K562 (cell line): ENCODE measurements around the gene VWDE.

Experiments used
- U2AF2 ChIP-seq: fragments of 200-400 bp; formaldehyde crosslinking; optimal IDR thresholded peaks from 2 replicates; pipeline ENCODE3; 2017; ENCODE audit warnings: low read depth, mild to moderate bottlenecking, low read length
- TF ChIP-seq, protein P1 (sequence below): fragments of 200-400 bp; formaldehyde crosslinking; IDR thresholded peaks from 2 replicates; pipeline ENCODE4 v1.6.1; 2017; ENCODE audit warnings: mild to moderate bottlenecking, low read depth, low read length, moderate library complexity
- TF ChIP-seq, protein P2 (sequence below), 3 experiments: IDR thresholded peaks in 2 of 3; conservative IDR thresholded peaks in 1 of 3; 2 replicates each; pipeline ENCODE4 v1.5.1; 2011 to 2012; ENCODE audit warnings: low read length in 3 of 3, mild to moderate bottlenecking in 3 of 3, control low read depth in 2 of 3, improper control_type of control experiment in 1 of 3, inconsistent platforms in 1 of 3, low read depth in 1 of 3, mixed read lengths in 1 of 3, moderate library complexity in 1 of 3; ENCODE audit not compliant: insufficient read depth in 2 of 3

DNA sequence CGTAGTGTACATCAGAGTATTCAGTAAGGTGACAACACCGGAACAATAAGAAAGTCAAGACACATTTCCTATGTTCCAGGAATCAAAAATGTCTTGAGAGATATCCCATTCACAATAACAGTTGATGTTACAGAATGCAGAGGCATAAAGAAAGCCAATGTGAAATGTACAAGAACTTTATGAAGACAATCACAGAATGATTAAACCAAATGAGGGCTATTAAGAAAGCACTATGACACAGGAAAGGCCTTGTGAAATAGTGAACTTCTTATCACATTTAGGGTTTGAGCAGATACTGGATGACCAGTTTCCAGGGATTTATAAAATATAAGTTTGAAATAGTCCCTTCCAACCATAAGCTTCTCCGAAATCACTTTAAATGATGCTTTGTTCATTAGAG is 52.7 kb downstream of the VWDE start:
- TF ChIP-seq, protein P1, sequence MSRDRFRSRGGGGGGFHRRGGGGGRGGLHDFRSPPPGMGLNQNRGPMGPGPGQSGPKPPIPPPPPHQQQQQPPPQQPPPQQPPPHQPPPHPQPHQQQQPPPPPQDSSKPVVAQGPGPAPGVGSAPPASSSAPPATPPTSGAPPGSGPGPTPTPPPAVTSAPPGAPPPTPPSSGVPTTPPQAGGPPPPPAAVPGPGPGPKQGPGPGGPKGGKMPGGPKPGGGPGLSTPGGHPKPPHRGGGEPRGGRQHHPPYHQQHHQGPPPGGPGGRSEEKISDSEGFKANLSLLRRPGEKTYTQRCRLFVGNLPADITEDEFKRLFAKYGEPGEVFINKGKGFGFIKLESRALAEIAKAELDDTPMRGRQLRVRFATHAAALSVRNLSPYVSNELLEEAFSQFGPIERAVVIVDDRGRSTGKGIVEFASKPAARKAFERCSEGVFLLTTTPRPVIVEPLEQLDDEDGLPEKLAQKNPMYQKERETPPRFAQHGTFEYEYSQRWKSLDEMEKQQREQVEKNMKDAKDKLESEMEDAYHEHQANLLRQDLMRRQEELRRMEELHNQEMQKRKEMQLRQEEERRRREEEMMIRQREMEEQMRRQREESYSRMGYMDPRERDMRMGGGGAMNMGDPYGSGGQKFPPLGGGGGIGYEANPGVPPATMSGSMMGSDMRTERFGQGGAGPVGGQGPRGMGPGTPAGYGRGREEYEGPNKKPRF: no peak
- TF ChIP-seq, protein P2, sequence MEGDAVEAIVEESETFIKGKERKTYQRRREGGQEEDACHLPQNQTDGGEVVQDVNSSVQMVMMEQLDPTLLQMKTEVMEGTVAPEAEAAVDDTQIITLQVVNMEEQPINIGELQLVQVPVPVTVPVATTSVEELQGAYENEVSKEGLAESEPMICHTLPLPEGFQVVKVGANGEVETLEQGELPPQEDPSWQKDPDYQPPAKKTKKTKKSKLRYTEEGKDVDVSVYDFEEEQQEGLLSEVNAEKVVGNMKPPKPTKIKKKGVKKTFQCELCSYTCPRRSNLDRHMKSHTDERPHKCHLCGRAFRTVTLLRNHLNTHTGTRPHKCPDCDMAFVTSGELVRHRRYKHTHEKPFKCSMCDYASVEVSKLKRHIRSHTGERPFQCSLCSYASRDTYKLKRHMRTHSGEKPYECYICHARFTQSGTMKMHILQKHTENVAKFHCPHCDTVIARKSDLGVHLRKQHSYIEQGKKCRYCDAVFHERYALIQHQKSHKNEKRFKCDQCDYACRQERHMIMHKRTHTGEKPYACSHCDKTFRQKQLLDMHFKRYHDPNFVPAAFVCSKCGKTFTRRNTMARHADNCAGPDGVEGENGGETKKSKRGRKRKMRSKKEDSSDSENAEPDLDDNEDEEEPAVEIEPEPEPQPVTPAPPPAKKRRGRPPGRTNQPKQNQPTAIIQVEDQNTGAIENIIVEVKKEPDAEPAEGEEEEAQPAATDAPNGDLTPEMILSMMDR (IDR thresholded peaks at IDR 0.05 in 2 of 3, conservative IDR thresholded peaks at IDR 0.05 in 1 of 3; ENCODE audit: insufficient read depth in 2 of 3, low read depth in 1 of 3, low read length in 3 of 3): no peak
- no peak for TF ChIP-seq U2AF2
